Activated naive CD8-positive, alpha-beta T cell (primary cell): ENCODE measurements around the gene ZNF480.
"Not testable (repeated sequence)": the region's sequence is repeated elsewhere in the genome, so short reads cannot be mapped to it uniquely, and the experiment has no call there.

Experiments
- H3K27ac Mint-ChIP-seq: one replicate; pipeline ENCODE4 v1.8.0; 2021; ENCODE audit warnings: mixed read lengths
- H3K27me3 Mint-ChIP-seq: one replicate; pipeline ENCODE4 v1.8.0; 2021; ENCODE audit warnings: mixed read lengths
- H3K36me3 Mint-ChIP-seq: one replicate; pipeline ENCODE4 v1.8.0; 2021; ENCODE audit warnings: mixed read lengths
- H3K4me1 Mint-ChIP-seq: one replicate; pipeline ENCODE4 v1.8.0; 2021; ENCODE audit warnings: low read depth, mixed read lengths
- H3K4me3 Mint-ChIP-seq: one replicate; pipeline ENCODE4 v1.8.0; 2021; ENCODE audit warnings: mild to moderate bottlenecking, mixed read lengths
- H3K9me3 Mint-ChIP-seq: one replicate; pipeline ENCODE4 v1.8.0; 2021; ENCODE audit warnings: low read depth, mixed read lengths

Gene ZNF480

DNA sequence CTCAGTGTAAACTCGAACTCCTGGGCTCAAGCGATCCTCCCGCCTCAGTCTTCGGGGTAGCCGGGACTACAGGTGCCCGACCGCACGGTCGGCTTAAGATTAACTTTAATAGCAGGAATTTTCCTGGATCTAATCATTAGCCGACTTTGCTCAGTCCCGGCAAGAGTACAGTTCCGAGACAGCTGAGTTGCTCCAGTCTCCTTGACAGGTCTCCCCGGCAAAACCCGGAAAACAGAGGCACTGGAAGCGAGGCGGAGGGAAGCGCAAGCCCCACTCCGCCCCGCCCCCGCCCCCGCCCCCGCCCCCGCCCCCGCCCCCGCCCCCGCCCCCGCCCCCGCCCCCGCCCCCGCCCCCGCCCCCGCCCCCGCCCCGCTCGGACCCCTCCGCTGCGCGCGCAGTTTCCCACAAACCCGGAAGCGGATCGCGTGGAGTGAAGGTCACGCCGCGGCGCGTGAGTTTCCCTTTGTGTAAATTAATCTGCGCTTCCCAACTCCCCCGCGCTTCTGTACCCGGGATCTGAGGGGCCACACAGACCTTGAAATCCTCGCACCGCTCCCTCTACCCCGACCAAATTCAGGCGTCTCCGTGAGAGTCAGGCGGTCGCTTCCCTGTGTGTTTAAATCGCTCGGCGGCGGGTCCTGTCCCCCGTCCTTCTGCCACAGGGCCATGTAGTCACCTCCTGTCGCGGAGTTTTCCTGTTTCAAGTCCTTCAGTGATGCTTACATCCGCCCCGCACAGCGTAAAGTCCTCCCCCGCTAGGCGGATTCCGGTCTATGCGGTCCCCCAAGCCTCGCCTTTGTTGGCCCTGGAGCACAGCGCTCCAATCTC, at the start of gene ZNF480:
Gene ZNF480 (plus strand): TSS at position 397 of the 828 bp plus-strand sequence. CDS start 3,244 bp downstream, outside the sequence.
- Mint-ChIP-seq H3K27me3 (no peaks in the 10 kb centered on the region), H3K4me1 (peaks cover 21% of the 10 kb centered on the region), H3K4me3 (peak within 1 kb of the TSS; percentile 94), H3K36me3 (peaks cover 45% of the 10 kb centered on the region), H3K27ac (peak within 1 kb of the TSS; percentile 96), H3K9me3 (peaks cover 27% of the 10 kb centered on the region)

DNA sequence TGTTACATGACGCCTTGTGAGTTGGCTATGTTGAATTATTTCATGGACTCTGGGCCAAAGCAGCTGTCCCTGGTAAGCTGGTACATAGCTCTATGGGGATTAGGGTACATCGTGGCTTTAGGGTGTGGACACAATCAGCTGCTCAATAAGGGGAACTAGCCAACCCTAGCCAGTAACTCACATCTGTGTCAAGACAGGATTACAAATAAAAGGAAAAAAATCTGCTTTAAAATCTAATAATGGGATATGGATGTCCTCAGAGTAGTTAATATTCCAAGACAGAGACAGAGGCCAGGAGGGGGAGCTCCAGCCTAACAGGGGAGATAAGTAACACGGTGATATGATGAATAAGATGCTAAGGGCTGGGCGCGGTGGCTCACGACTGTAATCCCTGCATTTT, 48.7 kb upstream of the ZNF480 start:
- H3K36me3 Mint-ChIP-seq: no peaks in the 10 kb centered on the region
- H3K9me3 Mint-ChIP-seq: no peaks in the 10 kb centered on the region
- H3K4me1 Mint-ChIP-seq: no peaks in the 10 kb centered on the region
- no peak overlapping the region for H3K4me3 Mint-ChIP-seq
- no peak overlapping the region for H3K27ac Mint-ChIP-seq
- H3K27me3 Mint-ChIP-seq: peaks cover 1% of the 10 kb centered on the region

DNA sequence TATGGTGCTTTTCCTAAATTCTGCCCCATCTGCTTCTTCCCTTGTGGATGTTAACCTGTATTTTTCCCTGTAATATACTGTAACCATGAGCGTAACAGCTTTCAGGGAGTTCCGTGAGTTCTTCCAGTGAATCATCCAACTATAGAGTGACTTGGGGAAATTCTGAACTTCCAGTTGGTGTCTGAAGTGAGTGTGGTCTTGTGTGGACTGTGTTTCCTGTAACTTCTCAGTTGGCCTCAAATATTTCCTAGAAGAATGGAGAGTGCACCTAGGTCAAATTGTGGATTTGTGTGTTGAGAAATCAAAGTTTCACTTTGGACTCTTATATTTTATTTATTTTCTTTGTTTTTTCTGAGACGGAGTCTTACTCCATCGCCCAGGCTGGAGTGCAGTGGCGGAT, 38.5 kb upstream of the ZNF480 start:
- no peak overlapping the region for H3K27ac Mint-ChIP-seq
- H3K4me3 Mint-ChIP-seq: no peak overlapping the region
- peaks cover 12% of the 10 kb centered on the region for H3K36me3 Mint-ChIP-seq
- no peaks in the 10 kb centered on the region for H3K9me3 Mint-ChIP-seq
- no peaks in the 10 kb centered on the region for H3K4me1 Mint-ChIP-seq
- peaks cover 2% of the 10 kb centered on the region for H3K27me3 Mint-ChIP-seq

DNA sequence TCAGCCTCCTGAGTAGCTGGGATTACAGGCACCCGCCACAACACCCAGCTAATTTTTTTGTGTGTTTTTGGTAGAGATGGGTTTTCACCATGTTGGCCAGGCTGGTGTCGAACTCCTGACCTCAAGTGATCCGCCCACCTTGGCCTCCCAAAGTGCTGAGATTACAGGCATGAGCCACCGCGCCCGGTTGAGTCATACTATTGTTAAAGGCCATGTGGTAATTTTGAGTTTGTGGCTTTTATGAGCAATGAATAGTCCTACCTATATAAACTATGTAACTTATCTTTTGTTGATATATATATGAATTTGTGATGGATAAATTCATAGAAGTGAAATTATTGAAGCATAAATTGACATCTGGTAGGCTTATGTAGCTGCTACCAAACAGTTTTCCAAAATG, 31.4 kb upstream of the ZNF480 start:
- not testable (repeated sequence) for H3K4me3 Mint-ChIP-seq, H3K27me3 Mint-ChIP-seq, H3K9me3 Mint-ChIP-seq, H3K4me1 Mint-ChIP-seq, H3K27ac Mint-ChIP-seq
- peaks cover 10% of the 10 kb centered on the region for H3K36me3 Mint-ChIP-seq

DNA sequence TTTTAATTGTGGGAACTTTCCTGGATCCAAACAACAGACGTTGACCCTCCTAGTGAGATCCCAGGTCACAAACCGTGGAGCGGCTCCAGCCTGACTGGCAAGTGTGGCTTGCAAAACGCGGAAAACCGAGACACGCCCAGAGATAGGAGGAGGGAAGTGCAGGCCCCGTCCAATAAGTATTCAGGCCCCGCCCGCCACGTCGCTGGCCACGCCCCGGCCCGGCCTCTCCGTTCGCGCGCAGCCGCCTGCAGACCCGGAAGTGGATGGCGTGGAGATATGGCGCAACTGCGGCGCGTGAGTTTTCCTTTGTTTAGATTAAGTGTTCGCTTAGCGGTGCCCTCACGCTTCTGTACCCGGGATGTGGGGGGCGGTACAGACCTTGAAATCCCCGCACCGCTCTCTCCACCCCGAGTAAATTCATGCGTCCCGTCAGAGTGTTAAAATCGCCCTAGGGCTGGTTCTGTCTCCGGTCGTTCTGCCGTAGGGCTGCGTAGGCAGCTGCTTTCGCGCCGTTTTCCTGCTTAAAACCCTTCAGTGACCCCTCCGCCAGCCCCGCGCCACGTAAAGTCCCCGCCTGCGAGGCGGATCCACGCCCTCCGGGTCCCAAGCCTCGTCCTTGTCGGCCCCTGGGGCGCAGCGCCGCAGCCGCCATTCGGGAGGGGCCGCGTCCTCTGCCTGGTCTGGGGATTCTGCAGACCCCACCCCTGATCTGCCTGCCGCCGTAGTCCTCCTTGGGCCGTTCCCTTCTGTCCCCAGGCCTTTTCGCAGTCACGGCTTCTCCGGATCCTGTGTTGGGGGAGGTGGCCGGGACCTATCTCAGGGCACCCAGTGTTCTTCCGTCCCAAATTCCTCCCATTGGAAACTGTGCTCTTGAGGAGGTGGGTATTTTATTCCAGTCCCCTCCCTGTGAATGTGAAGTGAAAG, 27.4 kb upstream of the ZNF480 start, which contains the start of gene ZNF766:
Gene ZNF766 (plus strand): TSS at position 250 of the 924 bp plus-strand sequence. CDS start 27 bp downstream, at position 277.
- peaks cover 28% of the 10 kb centered on the region for H3K36me3 Mint-ChIP-seq
- H3K27me3 Mint-ChIP-seq: no peaks in the 10 kb centered on the region
- H3K27ac Mint-ChIP-seq: peak within 1 kb of the TSS; percentile 96
- H3K9me3 Mint-ChIP-seq: peaks cover 13% of the 10 kb centered on the region
- H3K4me3 Mint-ChIP-seq: peak within 1 kb of the TSS; percentile 99
- peaks cover 35% of the 10 kb centered on the region for H3K4me1 Mint-ChIP-seq

DNA sequence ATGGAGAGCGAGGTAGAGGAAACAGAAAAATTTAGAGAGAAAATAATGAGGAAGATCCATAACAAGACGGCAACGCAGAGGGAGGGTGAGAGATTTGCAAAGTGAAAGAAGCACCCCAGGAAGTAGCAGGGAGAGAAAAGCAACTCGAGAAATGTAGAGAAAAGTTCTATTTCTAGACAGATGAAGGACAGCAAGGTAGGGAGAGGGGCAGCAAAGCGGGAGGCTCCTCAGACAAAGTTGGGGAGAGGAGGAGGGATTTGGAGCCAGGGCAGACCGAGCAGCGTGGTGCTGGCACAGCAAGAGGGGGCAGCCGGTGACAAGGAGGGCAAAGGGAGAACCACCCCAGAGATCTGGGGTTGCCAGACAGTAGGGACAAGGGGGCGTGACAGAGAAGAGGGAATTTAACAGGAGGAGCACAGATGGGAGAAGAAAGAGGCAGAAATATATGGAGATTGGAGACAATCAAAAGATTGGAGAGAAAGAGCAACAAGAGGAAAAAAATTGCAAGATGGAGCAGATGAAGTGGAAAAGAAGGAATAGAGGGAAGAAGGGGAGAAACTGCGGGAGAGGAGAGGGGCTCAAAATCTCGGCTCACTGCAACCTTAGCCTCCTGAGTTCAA, 26.6 kb upstream of the ZNF480 start:
- no peaks in the 10 kb centered on the region for H3K27me3 Mint-ChIP-seq
- peak overlapping the region; percentile 96 for H3K27ac Mint-ChIP-seq
- peak overlapping the region; percentile 99 for H3K4me3 Mint-ChIP-seq
- peaks cover 39% of the 10 kb centered on the region for H3K4me1 Mint-ChIP-seq
- H3K36me3 Mint-ChIP-seq: peaks cover 33% of the 10 kb centered on the region
- peaks cover 14% of the 10 kb centered on the region for H3K9me3 Mint-ChIP-seq

DNA sequence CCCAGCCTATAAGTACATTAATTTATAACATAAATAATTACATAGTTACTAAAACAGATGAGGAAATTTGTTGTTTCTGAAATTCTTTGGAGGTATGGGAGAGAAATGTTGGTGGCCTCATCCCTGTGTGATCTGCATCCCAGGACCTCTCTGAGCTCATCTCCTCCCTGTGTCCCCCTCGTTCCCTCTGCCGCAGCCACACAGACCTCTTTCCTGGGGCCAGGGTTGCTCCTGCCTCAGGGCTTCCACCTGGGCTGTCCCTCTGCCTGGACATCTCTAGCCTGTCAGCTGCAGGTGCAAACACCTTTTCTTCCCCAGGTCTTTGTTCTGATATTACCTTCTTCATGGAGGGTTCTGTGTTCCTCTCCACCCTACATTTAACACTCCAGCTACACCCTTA, 23.7 kb upstream of the ZNF480 start:
- Mint-ChIP-seq H3K27ac (no peak overlapping the region), H3K27me3 (no peaks in the 10 kb centered on the region), H3K9me3 (peaks cover 18% of the 10 kb centered on the region), H3K4me3 (peak overlapping the region; percentile 4), H3K36me3 (peaks cover 49% of the 10 kb centered on the region), H3K4me1 (peaks cover 45% of the 10 kb centered on the region)

DNA sequence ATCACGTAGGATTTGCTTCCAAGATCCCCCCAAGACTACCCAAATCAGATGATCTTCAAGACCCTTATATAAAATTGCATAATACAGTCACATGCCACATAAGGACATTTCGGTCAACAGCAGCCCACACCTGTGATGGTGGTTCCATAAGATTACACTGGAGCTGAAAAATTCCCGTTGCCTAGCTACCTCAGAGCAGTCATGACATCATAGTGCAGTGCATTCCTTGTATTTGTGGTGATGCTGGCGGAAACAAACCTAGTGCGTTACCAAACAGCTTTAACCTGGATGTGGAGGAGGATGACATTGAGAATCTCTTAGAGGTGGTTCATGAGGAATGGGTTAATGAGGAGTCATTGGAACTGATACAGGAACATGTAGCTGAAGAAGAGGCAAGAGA, 22.8 kb upstream of the ZNF480 start:
- Mint-ChIP-seq H3K4me1 (peaks cover 49% of the 10 kb centered on the region), H3K4me3 (peak overlapping the region; percentile 4), H3K27me3 (no peaks in the 10 kb centered on the region), H3K27ac (no peak overlapping the region), H3K9me3 (peaks cover 24% of the 10 kb centered on the region), H3K36me3 (peaks cover 58% of the 10 kb centered on the region)

DNA sequence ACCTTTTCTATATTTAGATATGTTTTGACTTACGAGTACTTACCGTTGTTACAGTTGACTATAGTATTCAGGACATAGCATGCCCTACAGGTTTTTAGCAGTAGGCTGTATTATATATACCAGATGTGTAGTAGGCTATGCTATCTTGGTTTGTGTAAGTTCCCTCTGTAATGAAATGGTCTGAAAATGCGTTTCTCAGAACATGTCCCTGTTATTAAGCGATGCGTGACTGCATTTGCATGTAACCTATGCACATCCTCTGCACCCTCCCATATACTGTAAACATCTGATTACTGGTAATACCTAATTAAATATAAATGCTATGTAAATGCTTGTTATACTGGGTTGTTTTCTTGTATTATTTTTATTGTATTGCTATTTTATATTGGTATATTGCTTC, 21.0 kb upstream of the ZNF480 start:
- peaks cover 26% of the 10 kb centered on the region for H3K9me3 Mint-ChIP-seq
- H3K4me1 Mint-ChIP-seq: peaks cover 41% of the 10 kb centered on the region

DNA sequence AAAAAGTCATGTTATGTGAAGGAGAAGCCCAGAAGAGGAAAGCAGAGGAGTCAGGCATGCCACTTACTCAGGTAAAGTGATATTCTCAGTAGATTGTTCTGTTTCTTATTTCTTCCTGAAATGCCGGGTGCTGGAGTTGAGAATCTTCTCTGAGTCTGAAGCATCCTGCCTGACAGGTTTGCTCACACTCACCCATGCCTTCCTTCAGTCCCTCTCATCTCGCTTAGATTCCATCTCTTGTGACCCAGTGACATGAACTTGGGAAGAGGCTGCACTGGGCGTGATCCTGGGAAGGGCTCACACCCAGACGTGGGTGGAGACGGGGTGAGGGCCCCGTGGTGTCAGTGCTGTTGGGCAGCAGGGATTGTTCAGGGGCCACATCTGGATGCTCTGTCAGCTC, 19.5 kb upstream of the ZNF480 start:
- peaks cover 58% of the 10 kb centered on the region for H3K36me3 Mint-ChIP-seq
- H3K27ac Mint-ChIP-seq: no peak overlapping the region
- H3K4me1 Mint-ChIP-seq: peaks cover 32% of the 10 kb centered on the region

More for the DNA sequence above, 21.0 kb upstream of the ZNF480 start:
- Mint-ChIP-seq H3K36me3 (peaks cover 54% of the 10 kb centered on the region), H3K27me3 (no peaks in the 10 kb centered on the region), H3K27ac (no peak overlapping the region), H3K4me3 (no peak overlapping the region)

DNA sequence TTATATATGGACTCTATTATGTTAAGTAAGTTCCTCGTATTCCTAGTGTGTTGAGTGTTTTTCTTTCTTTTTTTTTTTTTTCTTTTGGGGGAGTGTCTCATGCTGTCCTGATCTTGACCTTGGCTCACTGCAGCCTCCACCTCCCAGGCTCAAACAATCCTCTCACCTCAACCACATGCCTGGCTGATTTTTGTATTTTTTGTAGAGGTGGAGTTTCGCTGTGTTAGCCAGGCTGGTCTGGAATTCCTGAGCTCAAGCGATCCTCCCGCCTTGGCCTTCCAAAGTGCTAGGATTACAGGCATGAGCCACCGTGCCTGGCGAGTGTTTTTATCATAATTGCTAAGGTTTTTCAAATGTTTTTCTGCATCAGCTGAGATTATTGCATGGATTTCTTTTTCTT, 10.7 kb upstream of the ZNF480 start:
- Mint-ChIP-seq H3K9me3 (peaks cover 21% of the 10 kb centered on the region), H3K4me3 (no peak overlapping the region), H3K27me3 (no peaks in the 10 kb centered on the region), H3K27ac (no peak overlapping the region), H3K36me3 (peaks cover 70% of the 10 kb centered on the region), H3K4me1 (no peaks in the 10 kb centered on the region)

More for the DNA sequence above, 19.5 kb upstream of the ZNF480 start:
- Mint-ChIP-seq H3K4me3 (no peak overlapping the region), H3K27me3 (no peaks in the 10 kb centered on the region), H3K9me3 (peaks cover 26% of the 10 kb centered on the region)

DNA sequence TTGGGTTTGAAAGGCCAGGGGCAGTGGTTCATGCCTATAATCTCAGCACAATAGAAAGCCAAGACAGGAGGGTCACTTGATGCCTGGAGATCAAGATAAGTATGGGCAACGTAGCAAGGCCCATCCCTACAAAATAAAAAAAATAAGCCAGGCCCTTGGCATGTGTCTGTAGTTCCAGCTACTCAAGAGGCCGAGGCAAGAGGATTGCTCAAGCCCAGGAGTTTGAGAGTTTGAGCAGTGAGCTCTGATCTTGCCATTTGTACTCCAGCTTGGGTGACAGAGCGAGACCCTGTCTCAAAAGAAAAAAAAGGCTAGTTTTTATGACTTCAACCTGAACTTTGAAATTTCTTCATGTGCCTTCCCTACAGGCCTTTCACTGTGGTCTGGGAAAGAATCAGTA, 5.2 kb upstream of the ZNF480 start:
- no peaks in the 10 kb centered on the region for H3K27me3 Mint-ChIP-seq
- peaks cover 34% of the 10 kb centered on the region for H3K36me3 Mint-ChIP-seq
- no peak overlapping the region for H3K27ac Mint-ChIP-seq
- peaks cover 3% of the 10 kb centered on the region for H3K4me1 Mint-ChIP-seq
- H3K9me3 Mint-ChIP-seq: peaks cover 25% of the 10 kb centered on the region
- H3K4me3 Mint-ChIP-seq: no peak overlapping the region

DNA sequence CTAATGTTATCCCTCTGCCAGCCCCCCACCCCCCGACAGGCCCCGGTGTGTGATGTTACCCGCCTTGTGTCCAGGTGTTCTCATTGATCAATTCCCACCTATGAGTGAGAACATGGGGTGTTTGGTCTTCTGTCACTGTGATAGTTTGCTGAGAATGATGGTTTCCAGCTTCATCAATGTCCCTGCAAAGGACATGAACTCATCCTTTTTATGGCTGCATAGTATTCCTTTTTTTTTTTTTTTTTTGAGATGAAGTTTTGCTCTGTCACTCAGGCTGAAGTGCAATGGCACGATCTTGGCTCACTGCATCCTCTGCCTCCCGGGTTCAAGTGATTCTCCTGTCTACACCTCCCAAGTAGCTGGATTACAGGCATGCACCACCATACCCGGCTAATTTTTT, 4.0 kb upstream of the ZNF480 start:
- not testable (repeated sequence) for H3K27ac Mint-ChIP-seq, H3K27me3 Mint-ChIP-seq, H3K4me3 Mint-ChIP-seq
- peaks cover 31% of the 10 kb centered on the region for H3K36me3 Mint-ChIP-seq
- H3K9me3 Mint-ChIP-seq: peaks cover 25% of the 10 kb centered on the region
- H3K4me1 Mint-ChIP-seq: peaks cover 12% of the 10 kb centered on the region

DNA sequence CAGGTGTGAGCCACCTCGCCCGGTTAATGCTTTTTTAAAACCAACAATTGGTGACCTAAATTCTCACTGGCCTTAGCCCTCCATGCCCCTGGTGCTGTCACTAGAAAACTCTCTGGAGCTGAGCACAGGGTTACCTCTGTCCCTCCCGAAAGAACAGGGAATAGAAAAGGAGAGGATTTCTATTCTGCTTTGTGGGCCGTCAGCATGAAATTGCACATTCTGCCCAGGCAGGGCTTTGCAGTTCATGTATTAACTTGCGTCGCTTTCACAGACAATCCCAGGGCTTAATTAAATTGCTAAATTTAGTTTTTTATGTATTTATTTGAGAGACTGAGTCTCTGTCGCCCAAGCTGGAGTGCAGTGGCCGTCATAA, 583 bp upstream of the ZNF480 start:
- peaks cover 23% of the 10 kb centered on the region for H3K9me3 Mint-ChIP-seq
- no peaks in the 10 kb centered on the region for H3K27me3 Mint-ChIP-seq
- peak overlapping the region; percentile 46 for H3K27ac Mint-ChIP-seq
- peak overlapping the region; percentile 79 for H3K4me3 Mint-ChIP-seq
- H3K4me1 Mint-ChIP-seq: peaks cover 21% of the 10 kb centered on the region
- H3K36me3 Mint-ChIP-seq: peaks cover 40% of the 10 kb centered on the region
